H54 (cell line): ENCODE data around the gene PMEPA1.
A peak's percentile ranks its signal among the peaks of the same experiment; 100 is the strongest.

Experiments used
- DNase-seq: peaks from one replicate; pipeline ENCODE4 v3.0.0; 2011; ENCODE audit warnings: low spot score, mixed read lengths; ENCODE audit not compliant: insufficient read length
- FAIRE-seq: peaks from 3 replicates; lab custom pipeline; 2011; peaks lifted over from hg19 to GRCh38; lab: Jason Lieb, UNC
- POLR2A ChIP-seq: IDR thresholded peaks from 2 replicates; pipeline ENCODE4 v1.6.1; 2011; ENCODE audit warnings: low read depth, mild to moderate bottlenecking, low read length

PMEPA1 gene

GRCh38 chr20:57711311-57711712 is 1.5 kb upstream of the PMEPA1 start:
- no peak for TF ChIP-seq POLR2A
- FAIRE-seq (no peak), DNase-seq (no peak)

- DNase-seq (no peak), FAIRE-seq (no peak)
- no peak for TF ChIP-seq POLR2A
Observed at GRCh38 chr20:57710841-57711240, 1.0 kb upstream of the PMEPA1 start.

DNA sequence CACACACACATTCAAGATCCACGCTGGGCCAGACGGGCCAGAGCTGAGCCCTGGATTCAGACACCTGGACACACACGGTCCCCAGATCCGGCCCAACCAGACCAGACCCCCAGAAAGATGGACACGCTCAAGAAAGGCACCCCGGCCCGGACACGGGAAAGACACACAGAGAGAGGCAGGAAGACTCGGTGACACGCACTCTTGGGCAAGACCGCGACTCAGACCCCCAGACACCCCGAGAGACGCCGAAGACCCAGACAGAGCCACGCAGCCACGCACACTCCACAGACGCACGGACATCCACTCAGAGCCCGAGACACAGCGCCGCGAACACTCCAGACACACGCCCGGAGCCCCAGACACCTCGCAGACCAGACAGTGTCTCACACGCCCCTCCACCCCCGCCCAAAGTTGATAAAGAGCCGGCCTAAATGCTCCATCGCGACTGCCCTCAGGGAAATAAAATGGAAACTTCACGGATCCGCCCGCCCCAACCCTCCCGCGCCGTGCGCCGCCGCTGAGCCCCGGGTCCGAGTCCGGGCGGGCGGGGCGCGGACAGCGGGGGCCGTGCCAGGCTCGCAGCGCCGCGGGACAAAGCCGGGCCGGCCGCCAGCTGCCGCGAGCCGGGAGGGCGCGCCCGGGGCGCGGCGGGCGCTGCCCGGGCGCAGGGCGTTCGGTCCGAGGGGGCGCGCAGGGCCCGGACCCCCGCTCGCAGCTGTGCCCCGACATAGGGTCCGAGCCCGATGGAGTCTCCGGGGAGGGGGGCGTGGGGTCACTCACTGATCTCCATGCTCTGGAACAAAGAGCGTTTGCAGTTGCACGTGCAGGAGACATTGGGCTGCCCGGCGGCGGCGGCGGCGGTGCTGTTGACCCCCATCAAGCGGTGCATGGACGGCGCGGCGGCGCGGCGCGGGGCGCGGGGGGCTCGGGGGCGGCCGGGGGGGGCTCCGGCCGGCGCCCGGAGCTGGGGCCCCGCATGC is 831 bp downstream of the PMEPA1 start:
- FAIRE-seq (no peak), DNase-seq (no peak)
- no peak for TF ChIP-seq POLR2A

GRCh38 chr20:57707849-57708693 is 1.7 kb downstream of the PMEPA1 start:
- no peak for TF ChIP-seq POLR2A
- no peak for FAIRE-seq
- no peak for DNase-seq

DNA sequence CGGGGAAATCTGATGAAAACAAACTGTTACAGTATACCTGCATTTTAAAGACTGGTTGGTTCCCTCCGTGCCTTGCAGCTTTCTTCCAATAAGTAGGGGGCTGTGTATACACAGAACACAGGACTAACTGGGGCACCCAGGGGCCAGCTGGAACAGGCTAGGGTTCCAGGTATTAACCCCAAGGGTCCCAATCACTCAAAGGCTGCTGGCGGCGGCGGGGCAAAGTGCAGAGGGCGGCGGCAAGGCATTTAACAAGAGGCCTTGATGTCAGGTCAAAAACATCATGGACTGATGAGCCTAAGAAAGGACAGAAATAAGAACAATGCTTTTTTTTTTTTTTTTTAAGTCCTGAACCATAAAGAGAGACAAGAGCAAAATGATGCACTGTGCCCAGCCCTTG is 2.5 kb downstream of the PMEPA1 start:
- no peak for TF ChIP-seq POLR2A
- DNase-seq (no peak), FAIRE-seq (no peak)

DNA sequence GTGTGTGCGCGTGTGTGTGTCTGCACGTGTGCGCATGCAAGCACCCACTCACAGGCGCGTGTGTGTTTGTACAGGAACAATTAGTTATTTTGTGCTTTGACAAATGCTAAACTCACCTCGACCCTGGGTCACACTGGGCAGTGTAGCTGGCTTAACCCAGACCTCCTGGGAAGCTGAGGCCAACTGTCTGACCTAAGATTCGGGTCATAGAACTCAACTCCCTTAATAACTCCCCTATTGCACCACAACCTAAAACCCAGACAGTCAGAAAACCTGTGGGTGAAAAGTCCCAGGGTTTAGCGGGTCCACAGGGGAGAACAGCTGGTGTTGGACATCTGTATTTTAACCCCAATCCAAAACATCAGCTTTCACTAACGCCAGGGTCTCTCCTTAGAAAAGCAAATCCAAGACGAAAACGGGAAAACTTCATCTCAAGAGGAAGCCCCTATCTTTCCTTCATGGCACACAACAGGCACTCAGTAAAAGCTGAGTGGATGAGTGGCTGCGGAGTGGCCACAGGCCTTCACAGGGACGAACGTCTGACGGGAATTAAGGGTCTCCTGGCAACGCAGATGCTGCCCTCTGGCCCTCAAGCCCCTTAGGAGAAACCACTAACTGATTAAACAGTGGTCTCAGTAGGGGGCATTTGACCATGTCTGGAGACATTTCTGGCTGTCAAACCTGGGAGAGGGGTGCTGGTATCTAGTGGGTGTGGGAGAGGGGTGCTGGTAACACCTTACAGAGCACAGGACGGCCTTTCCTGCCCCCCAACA is 4.5 kb downstream of the PMEPA1 start:
- DNase-seq (no peak), FAIRE-seq (no peak)

DNA sequence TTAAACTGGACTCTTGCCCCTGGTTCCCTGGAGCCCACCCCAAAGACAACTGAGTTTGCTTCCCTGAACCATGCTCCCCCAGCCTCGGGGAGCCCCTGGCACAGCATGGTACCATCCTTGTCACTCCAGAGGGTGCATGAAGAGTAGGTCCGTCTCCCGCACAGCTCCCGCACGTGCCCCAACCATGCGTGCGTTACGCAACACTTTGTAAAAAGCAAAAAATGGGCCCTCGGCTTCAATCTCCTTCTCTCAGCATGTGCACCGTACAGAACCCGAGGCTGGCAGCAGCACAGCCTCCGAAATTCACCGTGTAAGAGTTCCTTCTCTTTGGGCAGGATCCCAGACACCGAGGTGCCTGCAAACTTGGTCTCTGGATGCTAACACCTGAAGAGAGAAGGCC is 5.6 kb downstream of the PMEPA1 start:
- no peak for FAIRE-seq
- DNase-seq = no peak
- TF ChIP-seq POLR2A = no peak

More for the DNA sequence above, 4.5 kb downstream of the PMEPA1 start:
- TF ChIP-seq POLR2A = no peak

DNA sequence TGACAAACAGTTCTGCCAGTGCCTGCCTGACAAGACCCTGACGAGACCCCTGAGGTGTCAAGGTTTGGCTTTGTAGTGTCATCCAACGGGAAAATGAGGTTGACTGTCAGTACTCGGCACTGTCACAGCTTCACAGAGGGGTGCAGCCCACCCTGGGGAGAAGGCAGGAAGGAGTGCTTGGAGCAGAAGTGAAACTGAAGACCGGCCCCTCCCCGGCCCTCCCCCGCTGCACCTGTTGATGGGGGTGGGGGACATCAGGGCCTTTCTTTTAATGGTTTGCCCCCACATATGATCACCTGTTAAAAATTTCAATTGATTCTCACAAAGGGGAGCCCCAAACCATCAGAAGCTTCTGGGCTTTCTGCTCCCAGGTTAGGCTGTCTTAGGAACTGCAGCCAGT is 6.8 kb downstream of the PMEPA1 start:
- DNase-seq (no peak), FAIRE-seq (no peak)
- TF ChIP-seq POLR2A = no peak

- no peak for DNase-seq
- no peak for FAIRE-seq
- TF ChIP-seq POLR2A = no peak
Observed at GRCh38 chr20:57702521-57702920, 7.3 kb downstream of the PMEPA1 start.

DNA sequence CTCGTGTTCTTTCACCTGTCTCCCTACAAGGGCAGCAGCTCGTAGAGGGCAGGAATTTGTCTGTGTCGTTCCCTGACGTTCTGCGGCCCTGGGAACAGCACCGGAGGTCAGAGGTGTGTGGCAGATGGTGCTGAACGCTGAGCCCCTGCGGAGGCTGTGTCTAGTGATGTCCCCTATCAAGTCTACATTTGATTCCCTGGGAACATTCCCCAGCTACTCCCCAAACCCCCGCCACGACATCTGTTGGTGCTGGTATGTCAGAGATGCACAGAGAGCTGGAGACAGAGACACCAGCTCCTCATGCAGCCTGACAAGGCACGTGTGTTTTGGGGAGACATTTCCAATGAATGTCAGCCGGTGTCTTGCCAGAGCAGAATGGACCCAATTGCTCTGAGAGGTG is 7.7 kb downstream of the PMEPA1 start:
- no peak for DNase-seq
- no peak for TF ChIP-seq POLR2A
- no peak for FAIRE-seq

DNA sequence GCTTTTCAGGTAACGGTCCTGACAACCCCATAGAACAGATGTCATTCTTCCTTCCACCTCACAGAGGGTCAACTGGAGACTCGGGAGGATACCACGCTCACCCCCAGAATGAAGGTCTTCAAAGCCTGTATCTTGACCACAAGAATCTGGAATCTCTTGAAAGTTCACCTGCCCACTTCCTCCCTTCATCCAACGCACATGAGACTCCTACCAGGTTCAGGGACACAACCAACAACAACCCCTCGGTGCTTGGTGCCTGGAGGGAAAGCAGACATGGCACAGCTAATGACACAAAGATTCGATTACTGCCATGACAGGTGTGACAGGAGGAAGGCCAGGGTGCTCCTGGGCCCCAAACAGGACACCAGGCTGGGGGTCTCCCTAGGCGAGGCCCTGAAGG is 8.2 kb downstream of the PMEPA1 start:
- no peak for DNase-seq
- no peak for FAIRE-seq
- TF ChIP-seq POLR2A = no peak

GRCh38 chr20:57701090-57701489 is 8.7 kb downstream of the PMEPA1 start:
- no peak for FAIRE-seq
- no peak for DNase-seq
- no peak for TF ChIP-seq POLR2A

- TF ChIP-seq POLR2A = no peak
Observed at GRCh38 chr20:57699395-57699794, 10.4 kb downstream of the PMEPA1 start.

DNA sequence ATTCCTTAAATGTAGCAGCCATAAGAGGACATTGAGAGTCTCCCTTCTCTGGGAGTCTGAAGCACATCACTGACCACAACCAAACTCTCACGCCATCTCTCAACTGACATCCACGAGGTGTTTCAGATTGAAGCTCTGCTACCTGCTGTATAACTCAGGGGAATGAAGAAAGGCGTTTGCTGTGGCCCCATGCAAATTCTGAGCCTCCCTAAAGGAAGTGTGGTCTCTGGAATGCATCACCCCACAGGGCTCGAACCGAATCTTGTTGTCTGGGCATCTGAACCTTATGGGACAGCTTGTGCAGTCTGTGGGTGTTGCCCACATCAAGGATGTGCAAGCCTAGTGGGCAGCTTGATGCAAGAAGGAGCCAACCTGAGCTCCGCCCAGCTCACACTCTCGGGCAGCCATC is 10.9 kb downstream of the PMEPA1 start:
- DNase-seq = peak; percentile 80
- no peak for FAIRE-seq
- TF ChIP-seq POLR2A = 0 out of 2 replicates have a peak, but pooled peaks have one; percentile 4

More at GRCh38 chr20:57699395-57699794, 10.4 kb downstream of the PMEPA1 start:
- FAIRE-seq = no peak
- DNase-seq = no peak
